K562 (cell line): ENCODE measurements around the gene POLRMT. TPM values are rescaled to one million over a fixed set of nuclear protein-coding genes. Genes with fewer than 3 reads are reported as not detected.

Source experiments
- ATAC-seq: fragments of 200-7000 bp; cut with Tn5 transposase; 3 replicates; pipeline ENCODE4 v1.9.1; 2020; ENCODE audit warnings: moderate library complexity
- BruUV-seq: library from RNA; stranded (reverse); fragments of 400-500 nt; replicated peaks from 2 replicates; lab custom pipeline; 2021; lab: Mats Ljungman, UMichigan
- CTCF ChIA-PET: fragments of 300-600 bp; formaldehyde crosslinking; extraction: SDS; loops from one replicate; lab custom pipeline; 2021; ENCODE audit warnings: low intra/inter-chr PET ratio; lab: Yijun Ruan, JAX
- POLR2A ChIA-PET: fragments of 300-600, 350-650 bp; sonication (Branson Sonifier 250); formaldehyde crosslinking; extraction: SDS; loops from one replicate; lab custom pipeline; 2021; ENCODE audit warnings: antibody characterized with exemption, inconsistent platforms; lab: Yijun Ruan, JAX
- DNase-seq, 4 experiments: peaks; one replicate each; pipeline versions ENCODE4 v3.0.0 to v3.0.0-alpha.2; 2011 to 2018; ENCODE audit warnings: low spot score in 3 of 4, mixed read lengths in 3 of 4; ENCODE audit errors: extremely low read depth in 1 of 4
- FAIRE-seq: peaks from 2 replicates; lab custom pipeline; 2011; peaks lifted over from hg19 to GRCh38; lab: Jason Lieb, UNC
- H2AFZ ChIP-seq: 2 replicates; pipeline ENCODE4 v1.6.0; 2011; ENCODE audit warnings: low read depth, low read length, control low read depth, inconsistent platforms
- H3K27ac ChIP-seq: fragments of 200-600 bp; 3 replicates; pipeline ENCODE4 v1.8.0; 2011; ENCODE audit warnings: low read depth, mild to moderate bottlenecking, control low read depth, inconsistent platforms, low read length, moderate library complexity, mixed read lengths; ENCODE audit errors: extremely low read depth
- H3K27me3 ChIP-seq, 2 experiments: fragments of 300-600 bp in 1 of 2; 2 replicates in 1 of 2; 3 replicates in 1 of 2; pipeline versions ENCODE4 v1.6.0 to v1.8.0; 2011; ENCODE audit warnings: inconsistent platforms in 2 of 2, low read length in 2 of 2, mild to moderate bottlenecking in 1 of 2, mixed read lengths in 1 of 2, moderate library complexity in 1 of 2; ENCODE audit not compliant: control insufficient read depth in 2 of 2, insufficient read depth in 2 of 2
- H3K36me3 ChIP-seq: fragments of 300-600 bp; 3 replicates; pipeline ENCODE4 v1.8.0; 2011; ENCODE audit warnings: mild to moderate bottlenecking, low read length, inconsistent platforms; ENCODE audit not compliant: control insufficient read depth, insufficient read depth
- H3K4me1 ChIP-seq, 2 experiments: fragments of 200-600 bp in 1 of 2; replicated peaks in 1 of 2; 2 replicates in 1 of 2; 3 replicates in 1 of 2; pipeline versions ENCODE4 v1.5.1 to v1.8.0; 2011; ENCODE audit warnings: inconsistent platforms in 2 of 2, low read length in 2 of 2, mild to moderate bottlenecking in 1 of 2, mixed read lengths in 1 of 2, moderate library complexity in 1 of 2; ENCODE audit not compliant: control insufficient read depth in 2 of 2, insufficient read depth in 2 of 2
- H3K4me2 ChIP-seq: 2 replicates; pipeline ENCODE4 v1.6.1; 2011; ENCODE audit warnings: low read length, control low read depth, inconsistent platforms, mixed read lengths; ENCODE audit not compliant: insufficient read depth
- H3K4me3 ChIP-seq: fragments of 200-600 bp; sonication (generic), shearing (Covaris generic); 2 replicates; pipeline ENCODE4 v1.5.1; 2016; ENCODE audit warnings: control low read depth, inconsistent platforms
- H3K79me2 ChIP-seq: fragments of 200-600 bp; 3 replicates; pipeline ENCODE4 v1.8.0; 2011; ENCODE audit warnings: low read length, inconsistent platforms; ENCODE audit not compliant: control insufficient read depth, insufficient read depth
- H3K9ac ChIP-seq, 2 experiments: 2 replicates each; pipeline versions ENCODE4 v1.6.0 to v1.6.1; 2011; ENCODE audit warnings: low read depth in 2 of 2, low read length in 2 of 2, control low read depth in 1 of 2, inconsistent platforms in 1 of 2, mild to moderate bottlenecking in 1 of 2, mixed read lengths in 1 of 2; ENCODE audit not compliant: insufficient read depth in 1 of 2
- H3K9me1 ChIP-seq: one replicate; pipeline ENCODE4 v1.6.0; 2011; ENCODE audit warnings: inconsistent platforms, mild to moderate bottlenecking, low read length, moderate library complexity; ENCODE audit not compliant: control insufficient read depth, insufficient read depth
- H3K9me3 ChIP-seq: replicated peaks from 2 replicates; pipeline ENCODE4 v1.5.1; 2011; ENCODE audit warnings: low read depth, low read length, inconsistent platforms; ENCODE audit not compliant: control insufficient read depth, insufficient read depth
- H4K20me1 ChIP-seq: replicated peaks from 2 replicates; pipeline ENCODE4 v1.6.1; 2011; ENCODE audit warnings: low read length, inconsistent platforms, mixed read lengths; ENCODE audit not compliant: control insufficient read depth, insufficient read depth
- CTBP1 ChIP-seq: fragments of 450-650 bp; IDR thresholded peaks from 2 replicates; pipeline ENCODE4 v1.6.1; 2016; ENCODE audit warnings: borderline replicate concordance
- GABPB1 ChIP-seq: sonication (generic); formaldehyde crosslinking; IDR thresholded peaks from 2 replicates; pipeline ENCODE4 v1.8.0; 2022; ENCODE audit warnings: mild to moderate bottlenecking, missing genetic modification reagents
- MIER1 ChIP-seq: fragments of 450-650 bp; IDR thresholded peaks from 2 replicates; pipeline ENCODE4 v1.6.1; 2016; ENCODE audit warnings: antibody characterized with exemption, mild to moderate bottlenecking, low read depth
- POLR2A ChIP-seq: fragments of 450-650 bp; conservative IDR thresholded peaks from 2 replicates; pipeline ENCODE4 v1.6.1; 2016
- PPARD ChIP-seq: fragments of 250-450 bp; sonication (Bioruptor Pico); IDR thresholded peaks from 2 replicates; pipeline ENCODE4 v1.8.0; 2022; ENCODE audit warnings: inconsistent platforms, mild to moderate bottlenecking, moderate library complexity
- PTRF ChIP-seq: fragments of 450-650 bp; IDR thresholded peaks from 2 replicates; pipeline ENCODE4 v1.6.1; 2016; ENCODE audit warnings: mild to moderate bottlenecking, missing genetic modification characterization, missing compliant biosample characterization
- SRSF9 ChIP-seq: fragments of 200-400 bp; formaldehyde crosslinking; IDR thresholded peaks from 2 replicates; pipeline ENCODE4 v1.6.1; 2017; ENCODE audit warnings: low read depth, low read length, borderline replicate concordance
- TBP ChIP-seq: optimal IDR thresholded peaks from 2 replicates; pipeline ENCODE3; 2011; ENCODE audit warnings: low read depth, low read length, improper control_type of control experiment
- ZFP30 ChIP-seq: fragments of 250-450 bp; sonication (Bioruptor Pico); IDR thresholded peaks from 2 replicates; pipeline ENCODE4 v1.8.0; 2022; ENCODE audit warnings: moderate library complexity, mild to moderate bottlenecking, inconsistent platforms, borderline replicate concordance
- ZNF217 ChIP-seq: sonication (generic); formaldehyde crosslinking; IDR thresholded peaks from 2 replicates; pipeline ENCODE4 v1.8.0; 2022; ENCODE audit warnings: mild to moderate bottlenecking, missing genetic modification reagents
- ZNF75A ChIP-seq: fragments of 450-650 bp; formaldehyde crosslinking; IDR thresholded peaks from 2 replicates; pipeline ENCODE4 v1.4.0; 2020; ENCODE audit warnings: mild to moderate bottlenecking
- WGBS: fragments of 100-300 bp; shearing (Covaris generic); methylation state at CpG from one replicate; pipeline ENCODE4 v1.1.6; 2016; ENCODE audit warnings: low coverage, mixed read lengths; ENCODE audit not compliant: insufficient coverage; ENCODE audit errors: missing lambda C conversion rate; 5-methylcytosine and 5-hydroxymethylcytosine counted together
- in situ Hi-C: fragments of 300-500 bp; cut with MboI; formaldehyde crosslinking; loops from 4 replicates; pipeline ENCODE4 v1.15.0; 2018; ENCODE audit warnings: inconsistent platforms, mixed read lengths
- intact Hi-C: fragments of 100-400 bp; cut with micrococcal nuclease; formaldehyde crosslinking; loops from 2 replicates; pipeline ENCODE4 v1.14.2; 2022
- polyA plus RNA-seq, 8 experiments: library from polyadenylated mRNA; depleted of rRNA in 4 of 8; stranded (reverse) in 5 of 8; unstranded in 3 of 8; fragments of >200 nt; fragmentation: Nextera tagmentation in 2 of 8; fragmentation: Illumina TruSeq in 1 of 8; extraction: Ambion mirVana in 2 of 8; extraction: Trizol in 1 of 8; gene quantifications; 2 replicates each; pipeline versions ENCODE4 v1.2.1 to v1.2.3, GENCODE V29; 2011 to 2014; ENCODE audit warnings: inconsistent platforms in 1 of 8, missing spikeins in 1 of 8
- total RNA-seq, 7 experiments: library from RNA; depleted of rRNA in 6 of 7; stranded (reverse); fragments of >200 nt in 6 of 7; fragmentation: Illumina TruSeq in 2 of 7; extraction: Trizol in 2 of 7; gene quantifications; 2 replicates each; pipeline versions ENCODE4 v1.2.1 to v1.2.3, GENCODE V29; 2011 to 2021; ENCODE audit warnings: low replicate concordance in 1 of 7
- TF ChIP-seq, protein P1 (sequence below): fragments of 450-650 bp; formaldehyde crosslinking; IDR thresholded peaks from 2 replicates; pipeline ENCODE4 v1.4.0; 2020; ENCODE audit warnings: mild to moderate bottlenecking
- TF ChIP-seq, protein P2 (sequence below), 2 experiments: fragments of 450-650 bp in 1 of 2; sonication (generic) in 1 of 2; formaldehyde crosslinking in 1 of 2; IDR thresholded peaks; 2 replicates each; pipeline versions ENCODE4 v1.7.1 to v1.9.0; 2016 to 2022; ENCODE audit warnings: inconsistent platforms in 1 of 2, mild to moderate bottlenecking in 1 of 2, missing genetic modification reagents in 1 of 2
- TF ChIP-seq, protein P3 (sequence below): sonication (generic); formaldehyde crosslinking; IDR thresholded peaks from 2 replicates; pipeline ENCODE4 v1.9.0; 2022; ENCODE audit warnings: mild to moderate bottlenecking, missing genetic modification reagents

Gene POLRMT
- total and polyA plus RNA-seq, 9 of the 15 experiments (the other 6 are each of a cell fraction or from before 2014, with no cell fraction given): 30.3 to 144 (median 68.0) TPM

DNA sequence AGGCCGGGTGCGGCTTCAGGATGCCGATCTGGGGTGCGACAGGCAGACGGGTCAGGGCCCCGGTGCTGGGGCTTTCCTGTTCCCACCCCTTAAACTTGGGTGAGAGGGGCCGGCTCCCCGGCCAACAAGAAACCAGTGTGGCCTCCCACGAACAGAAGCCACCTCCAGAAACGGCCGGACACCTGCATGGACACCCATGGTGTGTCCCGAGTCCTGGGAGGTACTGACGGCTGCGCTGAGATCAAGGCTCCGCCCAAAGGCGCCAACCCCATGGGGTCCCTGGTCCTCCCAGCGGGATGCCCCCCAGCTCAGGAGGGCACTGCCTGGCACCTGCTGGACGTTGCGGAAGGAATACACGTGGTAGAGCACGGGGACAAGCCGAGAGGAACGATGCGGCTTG lies 11.5 kb downstream of the POLRMT start:
- DNase-seq (no peak), FAIRE-seq (no peak), ATAC-seq (no peak)
- Histone ChIP-seq H3K4me3 (no peak overlapping the region), H3K36me3 (peaks cover 83% of the 10 kb centered on the region; the same call in 2 of the 3 replicates), H3K27me3 (no peaks in the 10 kb centered on the region), H3K4me2 (no peak overlapping the region), H3K9me1 (no peaks in the 10 kb centered on the region), H3K79me2 (no peaks in the 10 kb centered on the region), H3K9me3 (no peaks in the 10 kb centered on the region; the same call in 1 of the 2 replicates), H3K4me1 (peaks cover 0 to 14% of the 10 kb centered on the region in 2 experiments; a peak in 1 of 5 replicates), H3K9ac (no peak overlapping the region), H3K27ac (no peak overlapping the region), H4K20me1 (no peaks in the 10 kb centered on the region), H2AFZ (no peak overlapping the region)
- ChIA-PET POLR2A (no interaction called here), CTCF (no interaction called here)
- intact Hi-C loops (no loop called here), in situ Hi-C loops (no loop called here)
- no TSS peak for BruUV-seq
- WGBS: 97% methylated on average over 17 of the region's 24 CpGs
- TF ChIP-seq TBP (no peak), POLR2A (no peak), SRSF9 (no peak), GABPB1 (CRISPR knock-in tag) (no peak), ZFP30 (CRISPR knock-in tag) (no peak), ZNF75A (no peak), CTBP1 (no peak), ZNF217 (no peak), PPARD (CRISPR knock-in tag) (no peak), PTRF (tag) (no peak), MIER1 (no peak)
- TF ChIP-seq, protein P1, sequence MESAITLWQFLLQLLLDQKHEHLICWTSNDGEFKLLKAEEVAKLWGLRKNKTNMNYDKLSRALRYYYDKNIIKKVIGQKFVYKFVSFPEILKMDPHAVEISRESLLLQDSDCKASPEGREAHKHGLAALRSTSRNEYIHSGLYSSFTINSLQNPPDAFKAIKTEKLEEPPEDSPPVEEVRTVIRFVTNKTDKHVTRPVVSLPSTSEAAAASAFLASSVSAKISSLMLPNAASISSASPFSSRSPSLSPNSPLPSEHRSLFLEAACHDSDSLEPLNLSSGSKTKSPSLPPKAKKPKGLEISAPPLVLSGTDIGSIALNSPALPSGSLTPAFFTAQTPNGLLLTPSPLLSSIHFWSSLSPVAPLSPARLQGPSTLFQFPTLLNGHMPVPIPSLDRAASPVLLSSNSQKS (CRISPR knock-in tag): no peak
- TF ChIP-seq, protein P2, sequence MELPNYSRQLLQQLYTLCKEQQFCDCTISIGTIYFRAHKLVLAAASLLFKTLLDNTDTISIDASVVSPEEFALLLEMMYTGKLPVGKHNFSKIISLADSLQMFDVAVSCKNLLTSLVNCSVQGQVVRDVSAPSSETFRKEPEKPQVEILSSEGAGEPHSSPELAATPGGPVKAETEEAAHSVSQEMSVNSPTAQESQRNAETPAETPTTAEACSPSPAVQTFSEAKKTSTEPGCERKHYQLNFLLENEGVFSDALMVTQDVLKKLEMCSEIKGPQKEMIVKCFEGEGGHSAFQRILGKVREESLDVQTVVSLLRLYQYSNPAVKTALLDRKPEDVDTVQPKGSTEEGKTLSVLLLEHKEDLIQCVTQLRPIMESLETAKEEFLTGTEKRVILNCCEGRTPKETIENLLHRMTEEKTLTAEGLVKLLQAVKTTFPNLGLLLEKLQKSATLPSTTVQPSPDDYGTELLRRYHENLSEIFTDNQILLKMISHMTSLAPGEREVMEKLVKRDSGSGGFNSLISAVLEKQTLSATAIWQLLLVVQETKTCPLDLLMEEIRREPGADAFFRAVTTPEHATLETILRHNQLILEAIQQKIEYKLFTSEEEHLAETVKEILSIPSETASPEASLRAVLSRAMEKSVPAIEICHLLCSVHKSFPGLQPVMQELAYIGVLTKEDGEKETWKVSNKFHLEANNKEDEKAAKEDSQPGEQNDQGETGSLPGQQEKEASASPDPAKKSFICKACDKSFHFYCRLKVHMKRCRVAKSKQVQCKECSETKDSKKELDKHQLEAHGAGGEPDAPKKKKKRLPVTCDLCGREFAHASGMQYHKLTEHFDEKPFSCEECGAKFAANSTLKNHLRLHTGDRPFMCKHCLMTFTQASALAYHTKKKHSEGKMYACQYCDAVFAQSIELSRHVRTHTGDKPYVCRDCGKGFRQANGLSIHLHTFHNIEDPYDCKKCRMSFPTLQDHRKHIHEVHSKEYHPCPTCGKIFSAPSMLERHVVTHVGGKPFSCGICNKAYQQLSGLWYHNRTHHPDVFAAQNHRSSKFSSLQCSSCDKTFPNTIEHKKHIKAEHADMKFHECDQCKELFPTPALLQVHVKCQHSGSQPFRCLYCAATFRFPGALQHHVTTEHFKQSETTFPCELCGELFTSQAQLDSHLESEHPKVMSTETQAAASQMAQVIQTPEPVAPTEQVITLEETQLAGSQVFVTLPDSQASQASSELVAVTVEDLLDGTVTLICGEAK (IDR thresholded peaks at IDR 0.05): no peak
- TF ChIP-seq, protein P2 (CRISPR knock-in tag; IDR thresholded peaks at IDR 0.05): no peak
- TF ChIP-seq, protein P3, sequence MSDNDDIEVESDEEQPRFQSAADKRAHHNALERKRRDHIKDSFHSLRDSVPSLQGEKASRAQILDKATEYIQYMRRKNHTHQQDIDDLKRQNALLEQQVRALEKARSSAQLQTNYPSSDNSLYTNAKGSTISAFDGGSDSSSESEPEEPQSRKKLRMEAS: no peak
